ENCODE results near the gene YPEL2.

The YPEL2 gene

DNA sequence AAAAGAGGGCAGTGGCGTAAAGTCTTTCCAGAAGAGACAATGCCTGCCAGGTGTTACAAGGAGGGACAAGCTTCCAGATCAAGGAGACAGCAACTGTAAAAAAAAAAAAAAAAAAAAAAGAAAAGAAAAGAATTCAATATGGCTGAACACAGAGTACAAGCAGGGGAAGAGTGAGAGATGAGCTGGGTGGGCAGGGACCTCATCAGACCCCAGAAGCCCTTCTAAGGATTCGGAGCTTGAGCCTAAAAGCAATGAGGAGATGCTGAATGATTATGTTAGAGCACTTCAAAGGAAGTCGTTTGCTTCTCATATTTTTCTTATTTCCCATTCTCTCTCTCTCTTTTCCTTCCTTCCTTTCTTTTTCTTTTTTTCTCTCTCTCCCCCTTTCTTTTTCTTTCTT lies 103.0 kb downstream of the YPEL2 start:
- FAIRE-seq: no peak

- FAIRE-seq: no peak
Observed at GRCh38 chr17:59435238-59435637, 103.8 kb downstream of the YPEL2 start.

GRCh38 chr17:59436900-59437299 lies 105.4 kb downstream of the YPEL2 start:
- no peak for FAIRE-seq

DNA sequence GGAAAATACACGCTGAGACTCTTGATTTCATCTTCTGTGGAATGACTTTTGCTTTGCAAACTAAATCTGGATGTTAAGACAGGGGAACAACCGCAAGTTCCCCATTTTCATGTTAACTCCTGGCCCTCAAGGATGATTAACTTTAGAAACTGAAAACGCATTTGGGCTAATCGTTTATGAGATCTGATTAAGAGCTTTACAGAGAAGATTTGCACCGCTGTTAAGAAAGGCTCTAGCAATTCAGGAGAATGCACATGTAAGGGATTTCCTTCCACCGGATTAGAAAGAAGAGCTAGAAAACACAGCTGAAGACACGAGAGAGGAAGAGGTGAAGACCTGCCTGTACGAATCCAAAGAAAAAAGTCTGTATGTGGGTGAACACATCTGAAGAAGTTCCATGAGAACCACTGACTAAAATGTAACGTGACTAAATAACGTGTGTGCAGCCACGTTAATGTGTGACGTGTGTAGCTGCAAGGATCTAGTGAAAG lies 106.4 kb downstream of the YPEL2 start:
- FAIRE-seq: no peak

GRCh38 chr17:59439262-59439661 lies 107.8 kb downstream of the YPEL2 start:
- FAIRE-seq: no peak

DNA sequence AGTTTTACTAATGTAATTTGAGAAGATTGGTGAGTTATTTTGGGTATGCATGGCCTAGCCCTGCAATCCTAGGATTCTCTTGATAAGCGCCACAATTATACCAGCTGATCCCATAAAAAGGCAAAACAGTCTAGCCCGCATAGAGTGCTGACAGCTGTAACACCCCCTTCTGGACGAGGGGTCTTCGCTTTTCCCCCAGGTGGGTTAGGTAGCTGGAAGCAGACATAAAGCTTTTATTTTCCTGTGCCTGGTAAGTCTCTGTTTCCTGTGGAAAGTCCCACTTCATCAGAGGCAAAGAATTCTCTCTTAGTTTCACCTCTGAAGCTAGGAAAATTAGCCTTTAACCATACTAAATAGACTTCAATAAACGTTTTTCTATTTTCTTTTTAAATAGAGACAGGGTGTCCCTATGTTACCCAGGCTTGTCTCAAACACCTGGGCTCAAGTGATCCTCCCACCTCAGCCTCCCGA lies 108.3 kb downstream of the YPEL2 start:
- no peak for FAIRE-seq

GRCh38 chr17:59440757-59441463 lies 109.5 kb downstream of the YPEL2 start:
- FAIRE-seq: no peak

DNA sequence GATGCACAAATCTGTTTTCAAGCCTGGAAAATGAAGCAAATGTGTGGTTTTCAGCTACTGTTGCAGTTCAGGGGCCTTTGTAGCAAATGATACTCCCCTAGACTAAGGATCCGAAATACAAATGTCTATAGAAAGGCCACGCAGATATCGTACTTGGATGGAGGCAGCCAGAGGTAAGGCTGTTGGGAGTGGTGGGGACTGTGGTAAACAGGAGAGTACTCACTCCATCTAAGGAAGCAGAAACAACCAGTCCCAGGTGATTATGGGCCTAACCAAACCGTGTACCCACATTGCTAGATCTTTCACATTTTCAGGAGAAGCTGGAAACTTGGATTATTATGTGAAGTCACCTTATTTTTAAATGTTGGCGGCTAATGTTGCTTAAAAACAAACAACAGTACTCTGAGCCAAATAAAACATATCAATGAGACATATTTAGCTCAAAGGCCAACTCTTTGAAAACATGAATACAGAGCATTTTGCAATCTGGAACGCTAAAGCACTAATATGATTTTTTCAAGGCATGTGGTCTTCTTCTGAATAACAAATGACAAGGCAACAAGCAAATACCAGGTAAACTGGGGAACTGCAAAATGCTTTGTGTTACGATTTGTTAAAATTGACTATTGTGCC lies 110.1 kb downstream of the YPEL2 start:
- FAIRE-seq: no peak

DNA sequence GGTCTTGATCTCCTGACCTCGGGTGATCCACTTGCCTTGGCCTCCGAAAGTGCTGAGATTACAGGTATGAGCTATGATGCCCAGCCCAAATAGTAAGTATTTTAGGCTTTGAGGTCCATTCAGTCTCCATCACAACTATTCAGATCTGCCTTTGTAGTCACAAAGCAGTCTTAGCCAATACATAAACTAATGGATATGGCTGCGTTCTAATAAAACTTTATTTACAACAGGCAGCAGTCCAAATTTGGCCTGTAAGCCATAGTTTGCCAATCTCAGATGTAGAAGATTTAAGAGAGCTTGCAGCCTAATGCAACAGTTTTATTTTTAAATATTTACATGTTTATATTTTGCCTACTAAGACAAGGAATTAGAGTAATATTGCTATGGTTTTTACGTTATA lies 111.7 kb downstream of the YPEL2 start:
- no peak for FAIRE-seq
